K562 (cell line): ENCODE data around the gene SLC15A3. TPM values are rescaled to one million over a fixed set of nuclear protein-coding genes. Genes with fewer than 3 reads are reported as not detected.
A peak's percentile ranks its signal among the peaks of the same experiment; 100 is the strongest.

Experiments used
- ATAC-seq: fragments of 200-7000 bp; cut with Tn5 transposase; 3 replicates; pipeline ENCODE4 v1.9.1; 2020; ENCODE audit warnings: moderate library complexity
- BruUV-seq: library from RNA; stranded (reverse); fragments of 400-500 nt; replicated peaks from 2 replicates; lab custom pipeline; 2021; lab: Mats Ljungman, UMichigan
- CTCF ChIA-PET: fragments of 300-600 bp; formaldehyde crosslinking; extraction: SDS; loops from one replicate; lab custom pipeline; 2021; ENCODE audit warnings: low intra/inter-chr PET ratio; lab: Yijun Ruan, JAX
- POLR2A ChIA-PET: fragments of 300-600, 350-650 bp; sonication (Branson Sonifier 250); formaldehyde crosslinking; extraction: SDS; loops from one replicate; lab custom pipeline; 2021; ENCODE audit warnings: antibody characterized with exemption, inconsistent platforms; lab: Yijun Ruan, JAX
- DNase-seq, 4 experiments: peaks; one replicate each; pipeline versions ENCODE4 v3.0.0 to v3.0.0-alpha.2; 2011 to 2018; ENCODE audit warnings: low spot score in 3 of 4, mixed read lengths in 3 of 4; ENCODE audit errors: extremely low read depth in 1 of 4
- FAIRE-seq: peaks from 2 replicates; lab custom pipeline; 2011; peaks lifted over from hg19 to GRCh38; lab: Jason Lieb, UNC
- H2AFZ ChIP-seq: 2 replicates; pipeline ENCODE4 v1.6.0; 2011; ENCODE audit warnings: low read depth, low read length, control low read depth, inconsistent platforms
- H3K27ac ChIP-seq: fragments of 200-600 bp; 3 replicates; pipeline ENCODE4 v1.8.0; 2011; ENCODE audit warnings: low read depth, mild to moderate bottlenecking, control low read depth, inconsistent platforms, low read length, moderate library complexity, mixed read lengths; ENCODE audit errors: extremely low read depth
- H3K27me3 ChIP-seq, 2 experiments: fragments of 300-600 bp in 1 of 2; 2 replicates in 1 of 2; 3 replicates in 1 of 2; pipeline versions ENCODE4 v1.6.0 to v1.8.0; 2011; ENCODE audit warnings: inconsistent platforms in 2 of 2, low read length in 2 of 2, mild to moderate bottlenecking in 1 of 2, mixed read lengths in 1 of 2, moderate library complexity in 1 of 2; ENCODE audit not compliant: control insufficient read depth in 2 of 2, insufficient read depth in 2 of 2
- H3K36me3 ChIP-seq: fragments of 300-600 bp; 3 replicates; pipeline ENCODE4 v1.8.0; 2011; ENCODE audit warnings: mild to moderate bottlenecking, low read length, inconsistent platforms; ENCODE audit not compliant: control insufficient read depth, insufficient read depth
- H3K4me1 ChIP-seq, 2 experiments: fragments of 200-600 bp in 1 of 2; replicated peaks in 1 of 2; 2 replicates in 1 of 2; 3 replicates in 1 of 2; pipeline versions ENCODE4 v1.5.1 to v1.8.0; 2011; ENCODE audit warnings: inconsistent platforms in 2 of 2, low read length in 2 of 2, mild to moderate bottlenecking in 1 of 2, mixed read lengths in 1 of 2, moderate library complexity in 1 of 2; ENCODE audit not compliant: control insufficient read depth in 2 of 2, insufficient read depth in 2 of 2
- H3K4me2 ChIP-seq: 2 replicates; pipeline ENCODE4 v1.6.1; 2011; ENCODE audit warnings: low read length, control low read depth, inconsistent platforms, mixed read lengths; ENCODE audit not compliant: insufficient read depth
- H3K4me3 ChIP-seq: fragments of 200-600 bp; sonication (generic), shearing (Covaris generic); 2 replicates; pipeline ENCODE4 v1.5.1; 2016; ENCODE audit warnings: control low read depth, inconsistent platforms
- H3K79me2 ChIP-seq: fragments of 200-600 bp; 3 replicates; pipeline ENCODE4 v1.8.0; 2011; ENCODE audit warnings: low read length, inconsistent platforms; ENCODE audit not compliant: control insufficient read depth, insufficient read depth
- H3K9ac ChIP-seq, 2 experiments: 2 replicates each; pipeline versions ENCODE4 v1.6.0 to v1.6.1; 2011; ENCODE audit warnings: low read depth in 2 of 2, low read length in 2 of 2, control low read depth in 1 of 2, inconsistent platforms in 1 of 2, mild to moderate bottlenecking in 1 of 2, mixed read lengths in 1 of 2; ENCODE audit not compliant: insufficient read depth in 1 of 2
- H3K9me1 ChIP-seq: one replicate; pipeline ENCODE4 v1.6.0; 2011; ENCODE audit warnings: inconsistent platforms, mild to moderate bottlenecking, low read length, moderate library complexity; ENCODE audit not compliant: control insufficient read depth, insufficient read depth
- H3K9me3 ChIP-seq: replicated peaks from 2 replicates; pipeline ENCODE4 v1.5.1; 2011; ENCODE audit warnings: low read depth, low read length, inconsistent platforms; ENCODE audit not compliant: control insufficient read depth, insufficient read depth
- H4K20me1 ChIP-seq: replicated peaks from 2 replicates; pipeline ENCODE4 v1.6.1; 2011; ENCODE audit warnings: low read length, inconsistent platforms, mixed read lengths; ENCODE audit not compliant: control insufficient read depth, insufficient read depth
- ARID2 ChIP-seq: fragments of 450-650 bp; IDR thresholded peaks from 2 replicates; pipeline ENCODE4 v1.6.1; 2017; ENCODE audit warnings: antibody characterized with exemption, mild to moderate bottlenecking
- CBFB ChIP-seq: sonication (generic); formaldehyde crosslinking; IDR thresholded peaks from 2 replicates; pipeline ENCODE4 v1.4.0; 2020; ENCODE audit warnings: mild to moderate bottlenecking, missing genetic modification reagents
- GTF2F1 ChIP-seq: IDR thresholded peaks from 2 replicates; pipeline ENCODE4 v1.6.1; 2011; ENCODE audit warnings: low read depth, low read length, improper control_type of control experiment
- HCFC1 ChIP-seq: IDR thresholded peaks from 2 replicates; pipeline ENCODE4 v1.6.1; 2012; ENCODE audit warnings: low read depth, low read length, improper control_type of control experiment
- IFI16 ChIP-seq: fragments of 250-450 bp; sonication (Bioruptor Pico); IDR thresholded peaks from 2 replicates; pipeline ENCODE4 v2.1.2; 2022; ENCODE audit warnings: mild to moderate bottlenecking, inconsistent platforms
- L3MBTL2 ChIP-seq: fragments of 450-650 bp; IDR thresholded peaks from 2 replicates; pipeline ENCODE4 v1.6.1; 2016; ENCODE audit warnings: mild to moderate bottlenecking, moderate library complexity
- RBM17 ChIP-seq: fragments of 200-400 bp; formaldehyde crosslinking; IDR thresholded peaks from 2 replicates; pipeline ENCODE4 v1.6.1; 2017; ENCODE audit warnings: low read depth, mild to moderate bottlenecking, low read length, borderline replicate concordance
- SP1 ChIP-seq: sonication (generic); formaldehyde crosslinking; IDR thresholded peaks from 2 replicates; pipeline ENCODE4 v1.8.1; 2022; ENCODE audit warnings: mild to moderate bottlenecking, missing genetic modification reagents
- SREBF1 ChIP-seq: fragments of 150-350 bp; IDR thresholded peaks from 2 replicates; pipeline ENCODE4 v1.6.1; 2014; ENCODE audit warnings: antibody characterized with exemption, low read depth, low read length, borderline replicate concordance
- TBP ChIP-seq: optimal IDR thresholded peaks from 2 replicates; pipeline ENCODE3; 2011; ENCODE audit warnings: low read depth, low read length, improper control_type of control experiment
- ZBTB7A ChIP-seq: IDR thresholded peaks from 2 replicates; pipeline ENCODE4 v1.6.1; 2011; ENCODE audit warnings: low read depth, mild to moderate bottlenecking, low read length, moderate library complexity, borderline replicate concordance; ENCODE audit not compliant: control insufficient read depth
- ZNF175 ChIP-seq: fragments of 200-800 bp; sonication (Bioruptor generic); IDR thresholded peaks from 2 replicates; pipeline ENCODE4 v1.6.1; 2016; ENCODE audit warnings: low read depth, mild to moderate bottlenecking, missing genetic modification characterization, missing compliant biosample characterization
- ZNF3 ChIP-seq: fragments of 250-450 bp; sonication (Bioruptor Pico); IDR thresholded peaks from 2 replicates; pipeline ENCODE4 v1.5.0; 2021; ENCODE audit warnings: mild to moderate bottlenecking, moderate library complexity
- ZNF431 ChIP-seq: sonication (generic); formaldehyde crosslinking; IDR thresholded peaks from 2 replicates; pipeline ENCODE4 v1.8.0; 2022; ENCODE audit warnings: mild to moderate bottlenecking, missing genetic modification reagents
- ZNF561 ChIP-seq: fragments of 450-650 bp; formaldehyde crosslinking; conservative IDR thresholded peaks from 2 replicates; pipeline ENCODE4 v1.4.0; 2020; ENCODE audit warnings: mild to moderate bottlenecking, moderate library complexity
- WGBS: fragments of 100-300 bp; shearing (Covaris generic); methylation state at CpG from one replicate; pipeline ENCODE4 v1.1.6; 2016; ENCODE audit warnings: low coverage, mixed read lengths; ENCODE audit not compliant: insufficient coverage; ENCODE audit errors: missing lambda C conversion rate; 5-methylcytosine and 5-hydroxymethylcytosine counted together
- in situ Hi-C: fragments of 300-500 bp; cut with MboI; formaldehyde crosslinking; loops from 4 replicates; pipeline ENCODE4 v1.15.0; 2018; ENCODE audit warnings: inconsistent platforms, mixed read lengths
- intact Hi-C: fragments of 100-400 bp; cut with micrococcal nuclease; formaldehyde crosslinking; loops from 2 replicates; pipeline ENCODE4 v1.14.2; 2022
- polyA plus RNA-seq, 8 experiments: library from polyadenylated mRNA; depleted of rRNA in 4 of 8; stranded (reverse) in 5 of 8; unstranded in 3 of 8; fragments of >200 nt; fragmentation: Nextera tagmentation in 2 of 8; fragmentation: Illumina TruSeq in 1 of 8; extraction: Ambion mirVana in 2 of 8; extraction: Trizol in 1 of 8; gene quantifications; 2 replicates each; pipeline versions ENCODE4 v1.2.1 to v1.2.3, GENCODE V29; 2011 to 2014; ENCODE audit warnings: inconsistent platforms in 1 of 8, missing spikeins in 1 of 8
- total RNA-seq, 7 experiments: library from RNA; depleted of rRNA in 6 of 7; stranded (reverse); fragments of >200 nt in 6 of 7; fragmentation: Illumina TruSeq in 2 of 7; extraction: Trizol in 2 of 7; gene quantifications; 2 replicates each; pipeline versions ENCODE4 v1.2.1 to v1.2.3, GENCODE V29; 2011 to 2021; ENCODE audit warnings: low replicate concordance in 1 of 7
- TF ChIP-seq, protein P1 (sequence below): sonication (generic); formaldehyde crosslinking; IDR thresholded peaks from 2 replicates; pipeline ENCODE4 v1.8.0; 2022; ENCODE audit warnings: missing genetic modification reagents, mild to moderate bottlenecking, moderate library complexity, borderline replicate concordance
- TF ChIP-seq, protein P2 (sequence below), 2 experiments: fragments of 450-650 bp; conservative IDR thresholded peaks; 2 replicates each; pipeline ENCODE4 v1.6.1; 2017; ENCODE audit warnings: mild to moderate bottlenecking in 2 of 2, moderate library complexity in 2 of 2

SLC15A3 gene
- total and polyA plus RNA-seq, 9 of the 15 experiments (the other 6 are each of a cell fraction or from before 2014, with no cell fraction given), result 0.07 to 0.27 TPM; not detected in 7

DNA sequence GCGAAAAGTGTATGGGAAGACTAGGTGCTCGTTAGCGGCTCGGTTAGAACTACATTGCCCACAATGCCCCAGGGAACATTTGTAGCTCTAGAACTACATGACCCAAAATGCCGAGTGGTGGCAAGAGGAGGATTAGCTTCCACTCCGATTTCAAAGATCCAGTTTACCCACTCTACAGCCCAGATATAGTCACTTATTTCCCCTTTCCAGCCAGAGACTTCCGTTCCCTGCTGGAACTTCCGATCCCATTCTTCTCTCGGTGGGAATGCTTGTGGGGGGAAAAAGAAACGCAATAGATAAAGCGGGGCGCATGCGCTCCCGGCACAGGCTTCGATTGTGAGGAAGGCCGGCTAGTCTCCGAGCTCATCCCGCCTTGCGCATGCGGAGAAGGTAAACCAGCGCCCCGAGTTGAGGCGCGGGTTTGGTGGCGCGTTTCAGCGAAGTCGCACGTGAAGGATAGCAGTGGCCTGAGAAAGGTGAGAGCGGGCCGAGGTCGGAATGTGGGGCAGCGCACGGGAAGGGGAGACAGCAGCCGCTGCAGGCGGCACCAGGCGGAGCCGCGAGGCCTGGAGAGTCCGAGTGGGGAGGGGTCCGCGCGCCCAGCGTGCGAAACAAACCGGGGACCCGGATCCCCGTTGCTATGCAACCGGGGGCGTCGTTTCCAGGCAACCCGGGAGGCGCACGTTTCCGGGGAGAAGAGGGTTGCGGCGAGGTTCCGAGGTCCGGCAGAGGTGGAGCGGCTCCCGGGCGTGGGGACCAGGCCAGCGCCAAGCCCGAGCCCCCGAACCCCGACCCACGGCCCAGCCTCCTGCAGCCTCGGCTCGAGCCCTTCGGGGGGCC lies 38.0 kb downstream of the SLC15A3 start, which contains the start of gene TMEM109:
Gene TMEM109, plus strand, starts transcription at position 366 of the 840 bp plus-strand sequence. CDS start 5,536 bp downstream, outside the sequence.
- Histone ChIP-seq H3K4me3 (peak within 1 kb of the TSS; percentile 50), H3K27me3 (no peaks in the 10 kb centered on the region), H3K9me3 (peaks cover 8% of the 10 kb centered on the region), H3K4me2 (peak within 1 kb of the TSS; percentile 94), H4K20me1 (no peaks in the 10 kb centered on the region; the same call in 1 of the 2 replicates), H3K79me2 (peaks cover 48% of the 10 kb centered on the region), H2AFZ (peak within 1 kb of the TSS; percentile 100), H3K9ac (peak within 1 kb of the TSS; percentile 91 to 96), H3K9me1 (no peaks in the 10 kb centered on the region), H3K4me1 (peaks cover 17 to 29% of the 10 kb centered on the region in 2 experiments; a peak in 4 of 5 replicates), H3K36me3 (peaks cover 18% of the 10 kb centered on the region), H3K27ac (peak within 1 kb of the TSS; percentile 93)
- POLR2A ChIA-PET, result interaction anchor here (0.5 to 1.5 kb wide), 16 partner anchors 8 to 1685 kb away, joined by 3 to 7 read pairs (median 3); partner anchors contain the start of genes TMEM132A and VPS37C
- FAIRE-seq, result peak; percentile 95
- DNase-seq, result peak; percentile 93 to 95 (median 94)
- CTCF ChIA-PET, result interaction anchor here (0.7 kb wide), 1 partner anchor 259 kb away, joined by 3 read pairs; no protein-coding TSS in a partner anchor
- intact Hi-C loops (loop anchor here (2.0 kb wide), 1 partner anchor 49 kb away; no protein-coding TSS in a partner anchor), in situ Hi-C loops (no loop called here)
- BruUV-seq, result TSS peak; percentile 58
- ATAC-seq, result peak; percentile 90
- under 1% methylated on average over 65 of the region's 70 CpGs for WGBS
- TF ChIP-seq, protein P1, sequence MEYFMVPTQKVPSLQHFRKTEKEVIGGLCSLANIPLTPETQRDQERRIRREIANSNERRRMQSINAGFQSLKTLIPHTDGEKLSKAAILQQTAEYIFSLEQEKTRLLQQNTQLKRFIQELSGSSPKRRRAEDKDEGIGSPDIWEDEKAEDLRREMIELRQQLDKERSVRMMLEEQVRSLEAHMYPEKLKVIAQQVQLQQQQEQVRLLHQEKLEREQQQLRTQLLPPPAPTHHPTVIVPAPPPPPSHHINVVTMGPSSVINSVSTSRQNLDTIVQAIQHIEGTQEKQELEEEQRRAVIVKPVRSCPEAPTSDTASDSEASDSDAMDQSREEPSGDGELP (CRISPR knock-in tag), result peak; percentile 72
- TF ChIP-seq HCFC1, result peak; percentile 92
- TF ChIP-seq RBM17, result no peak
- 0 out of 2 replicates have a peak, but pooled peaks have one; percentile 38 for TF ChIP-seq SP1 (CRISPR knock-in tag)
- peak; percentile 72 for TF ChIP-seq TBP
- TF ChIP-seq GTF2F1, result no peak
- no peak for TF ChIP-seq ZNF561 (CRISPR knock-in tag)
- peak; percentile 19; the same call in 1 of the 2 replicates for TF ChIP-seq CBFB (CRISPR knock-in tag)
- no peak for TF ChIP-seq ARID2
- TF ChIP-seq, protein P2, sequence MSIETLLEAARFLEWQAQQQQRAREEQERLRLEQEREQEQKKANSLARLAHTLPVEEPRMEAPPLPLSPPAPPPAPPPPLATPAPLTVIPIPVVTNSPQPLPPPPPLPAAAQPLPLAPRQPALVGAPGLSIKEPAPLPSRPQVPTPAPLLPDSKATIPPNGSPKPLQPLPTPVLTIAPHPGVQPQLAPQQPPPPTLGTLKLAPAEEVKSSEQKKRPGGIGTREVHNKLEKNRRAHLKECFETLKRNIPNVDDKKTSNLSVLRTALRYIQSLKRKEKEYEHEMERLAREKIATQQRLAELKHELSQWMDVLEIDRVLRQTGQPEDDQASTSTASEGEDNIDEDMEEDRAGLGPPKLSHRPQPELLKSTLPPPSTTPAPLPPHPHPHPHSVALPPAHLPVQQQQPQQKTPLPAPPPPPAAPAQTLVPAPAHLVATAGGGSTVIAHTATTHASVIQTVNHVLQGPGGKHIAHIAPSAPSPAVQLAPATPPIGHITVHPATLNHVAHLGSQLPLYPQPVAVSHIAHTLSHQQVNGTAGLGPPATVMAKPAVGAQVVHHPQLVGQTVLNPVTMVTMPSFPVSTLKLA (conservative IDR thresholded peaks at IDR 0.05), result peak; percentile 59 to 72
- TF ChIP-seq ZBTB7A, result peak; percentile 58
- no peak for TF ChIP-seq SREBF1
- TF ChIP-seq ZNF431 (CRISPR knock-in tag), result peak; percentile 13; the same call in 1 of the 2 replicates
- TF ChIP-seq ZNF3, result no peak
- TF ChIP-seq IFI16 (CRISPR knock-in tag), result no peak
- no peak for TF ChIP-seq ZNF175 (CRISPR knock-in tag)
- peak; percentile 99 for TF ChIP-seq L3MBTL2
